Fibroblast of mammary gland (primary cell): ENCODE results near the gene ZDHHC14.
"Not testable (repeated sequence)": the region's sequence is repeated elsewhere in the genome, so short reads cannot be mapped to it uniquely, and the experiment has no call there.

Experiments used
- DNase-seq: peaks from one replicate; pipeline ENCODE4 v3.0.0-alpha.2; 2010; ENCODE audit warnings: low read depth
- H3K4me3 ChIP-seq: 2 replicates; pipeline ENCODE4 v1.5.1; 2011; ENCODE audit warnings: low read depth, mild to moderate bottlenecking, low read length, moderate library complexity; ENCODE audit not compliant: control insufficient read depth
- CTCF ChIP-seq: conservative IDR thresholded peaks from 2 replicates; pipeline ENCODE4 v1.5.1; 2011; ENCODE audit warnings: low read depth, low read length, inconsistent platforms; ENCODE audit not compliant: control insufficient read depth, insufficient read depth

The ZDHHC14 gene

GRCh38 chr6:157716251-157716995 lies 335.4 kb downstream of the ZDHHC14 start:
- no peak for TF ChIP-seq CTCF
- DNase-seq = no peak
- no peak overlapping the region for H3K4me3 ChIP-seq

- H3K4me3 ChIP-seq = no peak overlapping the region
- no peak for TF ChIP-seq CTCF
- DNase-seq = no peak
Observed at GRCh38 chr6:157717340-157717748, 336.4 kb downstream of the ZDHHC14 start.

DNA sequence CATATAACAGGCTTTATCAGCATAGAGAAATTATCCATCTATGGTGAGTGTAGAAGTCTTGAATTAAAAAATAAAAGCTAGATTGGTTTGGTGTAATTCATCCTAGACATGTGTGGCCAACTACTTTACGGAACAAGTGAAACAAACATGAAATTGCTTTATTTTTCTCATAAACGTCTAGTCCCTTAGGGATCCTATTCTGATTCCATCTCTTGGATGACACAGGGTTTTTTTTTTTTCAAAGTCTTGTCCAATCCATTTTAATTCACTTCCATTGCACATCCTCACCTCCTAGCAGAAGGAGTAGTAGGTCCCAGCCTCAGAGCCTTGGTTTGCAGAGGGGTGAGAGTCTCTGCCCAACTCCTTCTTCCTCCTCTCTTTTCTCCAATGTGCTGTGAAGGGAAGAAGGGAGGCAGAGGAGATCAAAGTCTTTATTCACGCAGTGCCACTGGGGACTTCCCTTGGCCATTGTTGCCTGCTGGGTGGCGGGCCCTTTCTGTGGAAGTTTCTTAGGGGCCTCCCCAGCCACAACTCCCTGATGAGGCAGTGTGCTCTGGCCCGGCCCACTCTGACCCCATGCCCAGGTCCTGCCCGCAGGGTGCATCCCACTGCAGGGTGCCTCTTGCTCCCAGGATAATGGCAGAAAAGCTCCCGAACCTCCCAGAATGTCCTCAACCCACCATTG lies 337.7 kb downstream of the ZDHHC14 start:
- no peak for TF ChIP-seq CTCF
- no peak for DNase-seq
- H3K4me3 ChIP-seq = no peak overlapping the region

- DNase-seq, H3K4me3 ChIP-seq: not testable (repeated sequence)
Observed at GRCh38 chr6:157720964-157721363, 340.0 kb downstream of the ZDHHC14 start.

GRCh38 chr6:157721426-157721825 lies 340.4 kb downstream of the ZDHHC14 start:
- DNase-seq = no peak
- H3K4me3 ChIP-seq = no peak overlapping the region
- TF ChIP-seq CTCF = no peak

DNA sequence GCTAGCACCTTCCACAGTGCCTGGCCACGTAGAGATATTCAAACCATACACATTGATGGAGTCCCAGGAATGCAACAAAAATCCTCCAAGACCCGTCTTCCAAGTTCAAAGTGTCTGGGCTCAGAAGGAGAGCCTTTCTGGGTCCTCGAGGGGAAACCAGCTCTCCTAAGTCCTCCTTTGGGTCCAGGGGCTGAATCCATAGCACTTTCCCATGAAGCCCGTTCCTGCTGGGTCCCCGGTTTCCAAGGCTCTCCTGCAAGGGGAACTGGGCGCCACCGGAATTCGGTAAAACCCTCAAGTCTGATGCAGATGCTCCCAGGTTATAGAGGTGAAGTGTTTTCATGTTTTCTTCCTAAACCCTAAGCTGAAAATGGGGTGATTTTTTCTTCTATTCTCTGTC lies 340.8 kb downstream of the ZDHHC14 start:
- no peak for DNase-seq
- TF ChIP-seq CTCF = no peak
- H3K4me3 ChIP-seq = no peak overlapping the region

GRCh38 chr6:157723376-157723775 lies 342.4 kb downstream of the ZDHHC14 start:
- no peak for DNase-seq
- no peak for TF ChIP-seq CTCF
- no peak overlapping the region for H3K4me3 ChIP-seq
